Testis (tissue), 3 donors: Measurements from ENCODE around the gene METTL25B. TPM values are rescaled to one million over a fixed set of nuclear protein-coding genes. Genes with fewer than 3 reads are reported as not detected.

Experiments
- DNase-seq: peaks from one replicate; pipeline ENCODE4 v3.0.0-alpha.2; 2019
- H3K27ac ChIP-seq, 2 donors: fragments of 200-600 bp; sonication (generic); one replicate each; pipeline ENCODE4 v1.5.1; 2019
- H3K27me3 ChIP-seq: fragments of 200-600 bp; sonication (generic); one replicate; pipeline ENCODE4 v1.5.1; 2019
- H3K36me3 ChIP-seq: fragments of 200-600 bp; sonication (generic); one replicate; pipeline ENCODE4 v1.5.1; 2017; ENCODE audit warnings: low read depth; ENCODE audit errors: missing control alignments
- H3K4me1 ChIP-seq: fragments of 200-600 bp; sonication (generic); one replicate; pipeline ENCODE4 v1.5.1; 2019
- H3K4me3 ChIP-seq, 2 donors: fragments of 200-600 bp; sonication (generic); one replicate each; pipeline ENCODE4 v1.5.1; 2017 to 2019
- H3K9me3 ChIP-seq: fragments of 200-600 bp; sonication (generic); one replicate; pipeline ENCODE4 v1.5.1; 2017
- POLR2A ChIP-seq: fragments of 450-650 bp; IDR thresholded peaks from one replicate; pipeline ENCODE4 v1.6.1; 2017; ENCODE audit warnings: antibody characterized with exemption, mild to moderate bottlenecking, moderate library complexity
- WGBS, 2 donors: methylation state at CpG; one replicate each; pipeline ENCODE4 v1.1.5; 2018; 5-methylcytosine and 5-hydroxymethylcytosine counted together
- intact Hi-C: fragments of 100-400 bp; cut with DNase I; formaldehyde crosslinking; loops from one replicate; pipeline ENCODE4 v1.15.1; 2023; ENCODE audit warnings: low total_unique reads
- polyA plus RNA-seq: library from polyadenylated mRNA; stranded (reverse); fragments of 350-450 nt; fragmentation: Illumina TruSeq; extraction: RNeasy Lipid Tissue Mini Kit (QIAGEN cat#74804); gene quantifications from one replicate; pipeline ENCODE4 v1.2.3, GENCODE V29; 2014; ENCODE audit warnings: low read depth, low replicate concordance; ENCODE audit not compliant: insufficient read depth
- total RNA-seq, 2 donors: library from RNA; depleted of rRNA; stranded (reverse); fragments of >200 nt; gene quantifications; one replicate each; pipeline ENCODE4 v1.2.3, GENCODE V29; 2016
- TF ChIP-seq, protein P1 (sequence below), 3 experiments: fragments of 450-650 bp in 2 of 3; fragments of 200-600 bp in 1 of 3; sonication (generic) in 1 of 3; IDR thresholded peaks; one replicate each; pipeline ENCODE4 v1.5.1; 2016 to 2019; ENCODE audit warnings: antibody characterized with exemption in 3 of 3, mild to moderate bottlenecking in 2 of 3, moderate library complexity in 1 of 3

METTL25B gene
- total and polyA plus RNA-seq, 3 donors from 2014 or later: 34.1 to 69.0 (median 50.5) TPM

- H3K36me3 ChIP-seq: no peaks in the 10 kb centered on the region
- TF ChIP-seq, protein P1, sequence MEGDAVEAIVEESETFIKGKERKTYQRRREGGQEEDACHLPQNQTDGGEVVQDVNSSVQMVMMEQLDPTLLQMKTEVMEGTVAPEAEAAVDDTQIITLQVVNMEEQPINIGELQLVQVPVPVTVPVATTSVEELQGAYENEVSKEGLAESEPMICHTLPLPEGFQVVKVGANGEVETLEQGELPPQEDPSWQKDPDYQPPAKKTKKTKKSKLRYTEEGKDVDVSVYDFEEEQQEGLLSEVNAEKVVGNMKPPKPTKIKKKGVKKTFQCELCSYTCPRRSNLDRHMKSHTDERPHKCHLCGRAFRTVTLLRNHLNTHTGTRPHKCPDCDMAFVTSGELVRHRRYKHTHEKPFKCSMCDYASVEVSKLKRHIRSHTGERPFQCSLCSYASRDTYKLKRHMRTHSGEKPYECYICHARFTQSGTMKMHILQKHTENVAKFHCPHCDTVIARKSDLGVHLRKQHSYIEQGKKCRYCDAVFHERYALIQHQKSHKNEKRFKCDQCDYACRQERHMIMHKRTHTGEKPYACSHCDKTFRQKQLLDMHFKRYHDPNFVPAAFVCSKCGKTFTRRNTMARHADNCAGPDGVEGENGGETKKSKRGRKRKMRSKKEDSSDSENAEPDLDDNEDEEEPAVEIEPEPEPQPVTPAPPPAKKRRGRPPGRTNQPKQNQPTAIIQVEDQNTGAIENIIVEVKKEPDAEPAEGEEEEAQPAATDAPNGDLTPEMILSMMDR (IDR thresholded peaks at IDR 0.05): no peak
- TF ChIP-seq POLR2A: no peak
- intact Hi-C loops: no loop called here
- H3K9me3 ChIP-seq: no peaks in the 10 kb centered on the region
- peak overlapping the region in 1 of 2 donors; percentile 99 for H3K4me3 ChIP-seq
- WGBS, 2 donors: 17% methylated on average over 8 of the region's 8 CpGs
- H3K4me1 ChIP-seq: peaks cover 56% of the 10 kb centered on the region
- DNase-seq: no peak
- peak overlapping the region; percentile 97 for H3K27ac ChIP-seq
- no peaks in the 10 kb centered on the region for H3K27me3 ChIP-seq
These were observed 21.3 kb downstream of the METTL25B start for GRCh38 chr1:156749419-156750118.

GRCh38 chr1:156750191-156750672 is 22.0 kb downstream of the METTL25B start:
- no peaks in the 10 kb centered on the region for H3K9me3 ChIP-seq
- H3K27me3 ChIP-seq: no peaks in the 10 kb centered on the region
- no peaks in the 10 kb centered on the region for H3K36me3 ChIP-seq
- no peak for DNase-seq
- intact Hi-C loops: no loop called here
- peak overlapping the region; percentile 78 to 99 for H3K4me3 ChIP-seq
- peak overlapping the region; percentile 97 for H3K27ac ChIP-seq
- no peak for TF ChIP-seq POLR2A
- TF ChIP-seq, protein P1 (IDR thresholded peaks at IDR 0.05): no peak
- H3K4me1 ChIP-seq: peaks cover 56% of the 10 kb centered on the region
- 0 to 2% methylated on average over 4 to 5 of the region's 5 CpGs for WGBS, 2 donors

DNA sequence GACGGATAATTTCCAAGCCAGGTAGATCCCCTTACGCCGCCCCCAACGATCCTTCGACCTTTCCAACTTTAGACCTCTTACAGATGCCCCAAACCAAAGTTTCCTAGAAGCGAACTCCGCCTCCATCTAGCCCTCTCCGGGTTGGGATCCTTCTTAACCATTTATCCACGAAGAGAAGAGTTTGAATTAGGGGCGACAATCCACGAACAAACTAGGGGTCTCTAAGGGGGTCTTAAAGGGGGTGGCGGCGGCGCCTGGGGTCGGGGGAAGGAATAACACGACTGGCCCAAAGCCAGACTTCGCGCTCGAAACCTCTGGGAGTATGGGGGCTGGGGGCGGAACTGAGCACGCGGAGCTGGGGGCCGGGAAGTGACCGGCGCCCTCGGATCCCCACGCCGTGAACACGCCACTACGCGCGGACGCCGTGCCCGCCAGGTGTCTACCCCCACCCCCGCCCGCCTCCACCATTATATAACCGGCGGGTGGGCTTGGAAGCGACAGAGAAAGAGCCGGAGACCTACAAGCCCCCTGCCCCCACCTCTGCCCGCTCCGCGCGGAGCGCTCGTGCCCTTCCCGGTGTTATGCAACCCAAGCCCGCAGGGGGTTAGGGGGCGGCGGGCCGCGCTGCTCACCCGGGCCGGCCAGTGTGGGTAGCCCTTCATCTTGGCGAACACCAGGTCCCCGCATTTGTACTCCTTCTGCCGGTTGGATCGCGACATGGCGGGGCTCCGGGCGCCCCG is 22.6 kb downstream of the METTL25B start:
- intact Hi-C loops: no loop called here
- no peaks in the 10 kb centered on the region for H3K27me3 ChIP-seq
- DNase-seq: peak; percentile 54
- no peaks in the 10 kb centered on the region for H3K36me3 ChIP-seq
- peak overlapping the region; percentile 97 for H3K27ac ChIP-seq
- TF ChIP-seq, protein P1 (IDR thresholded peaks at IDR 0.05): no peak
- TF ChIP-seq POLR2A: no peak
- WGBS, 2 donors: 0% methylated on average over 14 to 55 of the region's 64 CpGs
- H3K4me3 ChIP-seq: peak overlapping the region; percentile 78 to 99
- peaks cover 52% of the 10 kb centered on the region for H3K4me1 ChIP-seq
- H3K9me3 ChIP-seq: no peaks in the 10 kb centered on the region

GRCh38 chr1:156751451-156751756 is 23.1 kb downstream of the METTL25B start, which contains the start of gene HDGF:
TSS of gene HDGF (minus strand) at chr1:156751675. CDS start at chr1:156751429, 246 bp downstream.
- WGBS, 2 donors: 0% methylated on average over 1 to 22 of the region's 48 CpGs
- Histone ChIP-seq H3K4me1 (peaks cover 46% of the 10 kb centered on the region), H3K36me3 (no peaks in the 10 kb centered on the region), H3K9me3 (no peaks in the 10 kb centered on the region), H3K4me3 (peak within 1 kb of the TSS; percentile 78 to 99), H3K27ac (peak within 1 kb of the TSS; percentile 97), H3K27me3 (no peaks in the 10 kb centered on the region)
- no peak for DNase-seq
- TF ChIP-seq, protein P1 (IDR thresholded peaks at IDR 0.05): no peak
- TF ChIP-seq POLR2A: no peak
- intact Hi-C loops: no loop called here
